Measurements from ENCODE around the gene XRCC6.
"Not testable (repeated sequence)": the region's sequence is repeated elsewhere in the genome, so short reads cannot be mapped to it uniquely, and the experiment has no call there.

XRCC6 gene

GRCh38 chr22:41621099-41621910, at the start of gene XRCC6:
Gene XRCC6 (plus strand): TSS chr22:41621295. CDS start chr22:41622005, 710 bp downstream.
- FAIRE-seq = peak; percentile 80
- DNase-seq (ENCODE audit: low spot score) = peak; percentile 99

- FAIRE-seq (no peak), DNase-seq (ENCODE audit: low spot score) (no peak)
Measured at GRCh38 chr22:41571786-41572185, 49.3 kb upstream of the XRCC6 start.

- FAIRE-seq; DNase-seq (ENCODE audit: low spot score): not testable (repeated sequence)
Measured at GRCh38 chr22:41572305-41572704, 48.8 kb upstream of the XRCC6 start.

- FAIRE-seq = no peak
Measured at GRCh38 chr22:41573677-41574076, 47.4 kb upstream of the XRCC6 start.

GRCh38 chr22:41574847-41575381, 46.2 kb upstream of the XRCC6 start:
- FAIRE-seq (no peak), DNase-seq (ENCODE audit: low spot score) (peak; percentile 66)

More at GRCh38 chr22:41573677-41574076, 47.4 kb upstream of the XRCC6 start:
- no peak for DNase-seq (ENCODE audit: low spot score)

- FAIRE-seq (no peak), DNase-seq (ENCODE audit: low spot score) (no peak)
Measured at GRCh38 chr22:41575533-41575932, 45.6 kb upstream of the XRCC6 start.

GRCh38 chr22:41576877-41577276, 44.2 kb upstream of the XRCC6 start:
- no peak for FAIRE-seq
- DNase-seq (ENCODE audit: low spot score) = peak; percentile 41

GRCh38 chr22:41578114-41578513, 43.0 kb upstream of the XRCC6 start:
- FAIRE-seq (no peak), DNase-seq (ENCODE audit: low spot score) (no peak)

- no peak for FAIRE-seq
- no peak for DNase-seq (ENCODE audit: low spot score)
Measured at GRCh38 chr22:41578818-41579217, 42.3 kb upstream of the XRCC6 start.

- DNase-seq (ENCODE audit: low spot score) = no peak
- FAIRE-seq = no peak
Measured at GRCh38 chr22:41579297-41579996, 41.6 kb upstream of the XRCC6 start.

- DNase-seq (ENCODE audit: low spot score) (no peak), FAIRE-seq (no peak)
Measured at GRCh38 chr22:41579997-41580355, 41.1 kb upstream of the XRCC6 start.

- FAIRE-seq (no peak), DNase-seq (ENCODE audit: low spot score) (no peak)
Measured at GRCh38 chr22:41582694-41583093, 38.4 kb upstream of the XRCC6 start.

- FAIRE-seq (no peak), DNase-seq (ENCODE audit: low spot score) (no peak)
Measured at GRCh38 chr22:41584881-41585280, 36.2 kb upstream of the XRCC6 start.

GRCh38 chr22:41585898-41586297, 35.2 kb upstream of the XRCC6 start:
- no peak for FAIRE-seq
- DNase-seq (ENCODE audit: low spot score) = no peak

- FAIRE-seq = no peak
Measured at GRCh38 chr22:41587347-41587723, 33.8 kb upstream of the XRCC6 start.

GRCh38 chr22:41589391-41590241, 31.5 kb upstream of the XRCC6 start, which contains the start of gene PMM1:
Gene PMM1 (minus strand): TSS chr22:41589840. CDS start chr22:41589805, 35 bp downstream.
- DNase-seq (ENCODE audit: low spot score) (peak; percentile 98), FAIRE-seq (peak; percentile 85)

More at GRCh38 chr22:41587347-41587723, 33.8 kb upstream of the XRCC6 start:
- no peak for DNase-seq (ENCODE audit: low spot score)

GRCh38 chr22:41593336-41593960, 27.6 kb upstream of the XRCC6 start:
- not testable (repeated sequence) for DNase-seq (ENCODE audit: low spot score); FAIRE-seq

GRCh38 chr22:41595703-41596102, 25.4 kb upstream of the XRCC6 start:
- FAIRE-seq = no peak

GRCh38 chr22:41596776-41597634, 24.1 kb upstream of the XRCC6 start:
- FAIRE-seq = no peak
- DNase-seq (ENCODE audit: low spot score) = no peak

More at GRCh38 chr22:41595703-41596102, 25.4 kb upstream of the XRCC6 start:
- no peak for DNase-seq (ENCODE audit: low spot score)

GRCh38 chr22:41597635-41597953, 23.5 kb upstream of the XRCC6 start:
- no peak for DNase-seq (ENCODE audit: low spot score)
- FAIRE-seq = no peak

Measured in RCC 7860 (cell line).